Large intestine (tissue), 3 donors: ENCODE results near the gene FMNL1. TPM values are rescaled to one million over a fixed set of nuclear protein-coding genes. Genes with fewer than 3 reads are reported as not detected.

Experiments
- DNase-seq, 2 donors: peaks; one replicate each; pipeline versions ENCODE4 v3.0.0 to v3.0.0-alpha.2; 2013
- H3K27ac ChIP-seq: one replicate; pipeline ENCODE4 v1.5.1; 2013; ENCODE audit warnings: low read length
- H3K27me3 ChIP-seq: 2 replicates; pipeline ENCODE4 v1.6.1; 2013; ENCODE audit warnings: low read length; ENCODE audit not compliant: control insufficient read depth, insufficient read depth
- H3K36me3 ChIP-seq: 2 replicates; pipeline ENCODE4 v1.6.1; 2013; ENCODE audit warnings: low read length; ENCODE audit not compliant: control insufficient read depth, insufficient read depth
- H3K4me1 ChIP-seq: one replicate; pipeline ENCODE4 v1.6.1; 2013; ENCODE audit warnings: low read length; ENCODE audit not compliant: control insufficient read depth, insufficient read depth
- H3K4me3 ChIP-seq: one replicate; pipeline ENCODE4 v1.5.1; 2013; ENCODE audit warnings: low read length
- H3K9me3 ChIP-seq: one replicate; pipeline ENCODE4 v1.6.1; 2013; ENCODE audit warnings: mild to moderate bottlenecking, low read depth, low read length, moderate library complexity; ENCODE audit not compliant: control insufficient read depth
- WGBS: methylation state at CpG from one replicate; pipeline ENCODE4 v1.1.5; 2013; ENCODE audit warnings: low lambda C conversion rate; ENCODE audit not compliant: insufficient coverage; 5-methylcytosine and 5-hydroxymethylcytosine counted together
- polyA plus RNA-seq: library from polyadenylated mRNA; unstranded; fragments of 120-200 nt; gene quantifications from one replicate; pipeline ENCODE4 v1.2.1, GENCODE V29; 2013

Gene FMNL1
- polyA plus RNA-seq, 1 donor, result 8.5 TPM

DNA sequence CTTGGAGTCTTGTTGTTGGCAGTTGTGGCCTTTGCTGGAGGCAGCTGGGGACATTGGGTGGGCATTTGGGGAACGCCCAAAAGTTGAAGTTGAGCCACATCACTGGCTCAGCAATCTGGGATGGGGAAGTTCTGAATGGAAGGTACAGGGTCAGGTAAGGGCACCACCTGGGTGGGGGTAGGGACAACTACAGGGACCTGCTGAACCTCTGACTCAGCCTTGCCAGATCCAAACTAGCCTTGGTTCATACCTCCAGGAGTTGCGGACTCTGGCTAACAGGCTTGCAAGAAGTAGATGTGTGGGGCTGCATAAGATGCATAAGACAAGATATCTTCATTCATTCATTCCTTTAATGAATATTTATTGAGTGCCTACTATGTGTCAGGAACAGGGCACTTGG lies 16.0 kb downstream of the FMNL1 start:
- Histone ChIP-seq H3K4me3 (no peak overlapping the region), H3K27me3 (peaks cover 48% of the 10 kb centered on the region), H3K36me3 (no peaks in the 10 kb centered on the region), H3K9me3 (peaks cover 8% of the 10 kb centered on the region), H3K4me1 (peaks cover 12% of the 10 kb centered on the region), H3K27ac (no peak overlapping the region)
- no peak for DNase-seq
- WGBS, result no CpG with 5 or more reads among the region's 2 CpGs

DNA sequence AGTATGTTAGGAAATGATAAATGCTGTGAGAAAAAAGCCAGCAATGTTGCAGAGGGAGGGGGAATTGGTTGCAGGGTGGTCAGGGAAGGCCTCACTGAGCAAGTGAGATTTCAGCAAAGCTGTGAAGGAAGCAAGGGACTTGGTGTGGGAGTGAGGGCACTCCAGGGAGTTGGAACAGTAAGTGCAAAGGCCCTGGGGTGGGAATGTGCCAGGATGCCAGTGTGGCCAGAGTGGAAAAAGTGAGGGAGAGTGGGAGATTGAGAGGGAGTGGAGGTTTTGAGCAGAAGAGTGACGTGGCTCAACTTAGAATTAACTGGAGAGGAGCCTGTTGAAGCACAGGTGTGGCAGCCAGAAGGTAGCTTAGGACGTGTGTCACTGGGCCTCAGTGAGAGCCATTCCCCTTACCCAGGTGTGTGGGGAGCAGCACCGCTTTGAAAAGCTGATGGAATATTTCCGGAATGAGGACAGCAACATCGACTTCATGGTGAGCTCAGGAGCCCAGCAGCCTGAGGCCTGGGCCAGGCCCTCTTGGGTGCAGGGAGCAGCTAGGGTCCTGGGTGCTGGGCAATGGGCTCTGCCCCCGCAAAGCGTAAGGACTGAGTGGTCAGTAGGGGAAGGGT lies 16.6 kb downstream of the FMNL1 start:
- no CpG with 5 or more reads among the region's 7 CpGs for WGBS
- peaks cover 8% of the 10 kb centered on the region for H3K9me3 ChIP-seq
- peaks cover 48% of the 10 kb centered on the region for H3K27me3 ChIP-seq

DNA sequence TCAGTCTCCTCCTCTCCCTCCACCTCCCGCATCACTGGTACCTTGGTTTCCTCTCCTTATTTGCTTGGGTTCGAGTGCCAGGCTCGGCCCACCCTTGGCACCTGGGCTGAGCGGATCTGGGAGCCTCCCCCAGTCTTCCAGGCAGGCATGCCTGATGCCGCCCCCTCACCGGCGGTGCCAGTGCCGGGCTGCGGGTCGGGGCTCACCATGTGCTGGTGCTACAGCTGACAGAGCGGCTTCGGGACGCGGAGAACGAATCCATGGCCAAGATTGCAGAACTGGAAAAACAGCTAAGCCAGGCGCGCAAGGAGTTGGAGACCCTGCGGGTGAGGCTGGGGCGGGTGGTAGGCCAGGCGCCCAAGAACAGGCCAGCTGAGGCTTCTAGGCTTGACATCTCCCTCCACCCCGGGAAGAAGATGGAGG lies 19.2 kb downstream of the FMNL1 start:
- H3K27ac ChIP-seq, result no peak overlapping the region
- no peaks in the 10 kb centered on the region for H3K36me3 ChIP-seq
- DNase-seq, result no peak
- WGBS, result no CpG with 5 or more reads among the region's 21 CpGs
- peaks cover 45% of the 10 kb centered on the region for H3K27me3 ChIP-seq
- peaks cover 8% of the 10 kb centered on the region for H3K9me3 ChIP-seq
- peaks cover 12% of the 10 kb centered on the region for H3K4me1 ChIP-seq
- peak overlapping the region; percentile 41 for H3K4me3 ChIP-seq

More for the DNA sequence above, 16.6 kb downstream of the FMNL1 start:
- H3K27ac ChIP-seq, result no peak overlapping the region
- H3K4me3 ChIP-seq, result no peak overlapping the region
- DNase-seq, result no peak
- peaks cover 12% of the 10 kb centered on the region for H3K4me1 ChIP-seq
- H3K36me3 ChIP-seq, result no peaks in the 10 kb centered on the region

DNA sequence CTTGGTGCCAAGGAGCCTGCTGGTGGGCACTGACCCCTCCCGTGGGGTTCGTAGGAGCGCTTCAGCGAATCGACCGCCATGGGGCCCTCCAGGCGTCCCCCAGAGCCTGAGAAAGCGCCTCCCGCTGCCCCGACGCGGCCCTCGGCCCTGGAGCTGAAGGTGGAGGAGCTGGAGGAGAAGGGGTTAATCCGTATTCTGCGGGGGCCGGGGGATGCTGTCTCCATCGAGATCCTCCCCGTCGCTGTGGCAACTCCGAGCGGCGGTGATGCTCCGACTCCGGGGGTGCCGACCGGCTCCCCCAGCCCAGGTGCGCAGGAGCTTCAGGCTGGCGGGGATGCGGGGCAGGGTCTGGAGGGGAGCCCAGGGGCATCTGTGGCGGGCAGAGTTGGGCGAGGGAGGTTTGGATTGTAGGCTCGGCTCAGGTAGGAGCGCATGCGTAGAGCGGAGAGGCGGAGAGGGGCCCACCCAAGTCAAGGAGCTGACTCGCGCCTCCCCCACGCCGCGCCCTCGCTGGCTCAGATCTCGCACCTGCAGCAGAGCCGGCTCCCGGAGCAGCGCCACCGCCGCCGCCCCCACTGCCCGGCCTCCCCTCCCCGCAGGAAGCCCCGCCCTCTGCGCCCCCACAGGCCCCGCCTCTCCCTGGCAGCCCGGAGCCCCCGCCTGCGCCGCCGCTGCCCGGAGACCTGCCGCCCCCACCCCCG lies 19.8 kb downstream of the FMNL1 start:
- WGBS, result no CpG with 5 or more reads among the region's 62 CpGs

DNA sequence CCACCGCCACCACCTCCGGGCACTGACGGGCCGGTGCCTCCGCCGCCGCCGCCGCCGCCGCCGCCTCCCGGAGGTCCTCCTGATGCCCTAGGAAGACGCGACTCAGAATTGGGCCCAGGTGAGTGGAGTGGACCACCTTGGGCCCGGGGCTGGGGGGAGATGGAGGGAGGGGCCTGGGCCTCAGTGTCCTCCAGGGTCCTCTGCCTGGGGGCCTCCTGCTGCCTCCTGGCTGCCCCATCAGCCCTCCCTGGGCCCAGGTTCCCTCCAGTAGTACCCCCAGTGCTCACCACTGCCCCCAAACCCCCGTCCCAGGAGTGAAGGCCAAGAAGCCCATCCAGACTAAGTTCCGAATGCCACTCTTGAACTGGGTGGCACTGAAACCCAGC lies 20.3 kb downstream of the FMNL1 start:
- Histone ChIP-seq H3K27ac (no peak overlapping the region), H3K36me3 (no peaks in the 10 kb centered on the region), H3K4me3 (no peak overlapping the region), H3K4me1 (peaks cover 18% of the 10 kb centered on the region), H3K9me3 (peaks cover 8% of the 10 kb centered on the region), H3K27me3 (peaks cover 51% of the 10 kb centered on the region)
- WGBS, result no CpG with 5 or more reads among the region's 18 CpGs
- no peak for DNase-seq

More for the DNA sequence above, 19.8 kb downstream of the FMNL1 start:
- H3K9me3 ChIP-seq, result peaks cover 8% of the 10 kb centered on the region
- H3K4me3 ChIP-seq, result peak overlapping the region; percentile 41
- no peak overlapping the region for H3K27ac ChIP-seq
- peak in 1 of 2 donors; percentile 60 for DNase-seq
- H3K36me3 ChIP-seq, result no peaks in the 10 kb centered on the region
- peaks cover 13% of the 10 kb centered on the region for H3K4me1 ChIP-seq
- peaks cover 46% of the 10 kb centered on the region for H3K27me3 ChIP-seq

DNA sequence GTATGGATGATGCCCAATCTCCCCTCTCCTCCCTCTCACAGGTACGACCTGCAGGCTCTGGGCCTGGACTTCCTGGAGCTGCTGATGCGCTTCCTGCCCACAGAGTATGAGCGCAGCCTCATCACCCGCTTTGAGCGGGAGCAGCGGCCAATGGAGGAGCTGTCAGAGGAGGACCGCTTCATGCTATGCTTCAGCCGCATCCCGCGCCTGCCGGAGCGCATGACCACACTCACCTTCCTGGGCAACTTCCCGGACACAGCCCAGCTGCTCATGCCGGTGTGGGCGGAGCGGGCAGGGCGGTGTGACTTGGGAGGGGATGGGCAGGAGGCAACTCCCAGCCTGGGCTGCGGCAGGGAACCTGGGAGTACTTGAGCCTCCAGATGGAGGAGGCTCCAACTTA lies 22.1 kb downstream of the FMNL1 start:
- WGBS, result no CpG with 5 or more reads among the region's 18 CpGs
- Histone ChIP-seq H3K36me3 (no peaks in the 10 kb centered on the region), H3K4me3 (no peak overlapping the region), H3K27me3 (peaks cover 45% of the 10 kb centered on the region), H3K27ac (no peak overlapping the region), H3K4me1 (peaks cover 18% of the 10 kb centered on the region), H3K9me3 (peaks cover 8% of the 10 kb centered on the region)
- no peak for DNase-seq

DNA sequence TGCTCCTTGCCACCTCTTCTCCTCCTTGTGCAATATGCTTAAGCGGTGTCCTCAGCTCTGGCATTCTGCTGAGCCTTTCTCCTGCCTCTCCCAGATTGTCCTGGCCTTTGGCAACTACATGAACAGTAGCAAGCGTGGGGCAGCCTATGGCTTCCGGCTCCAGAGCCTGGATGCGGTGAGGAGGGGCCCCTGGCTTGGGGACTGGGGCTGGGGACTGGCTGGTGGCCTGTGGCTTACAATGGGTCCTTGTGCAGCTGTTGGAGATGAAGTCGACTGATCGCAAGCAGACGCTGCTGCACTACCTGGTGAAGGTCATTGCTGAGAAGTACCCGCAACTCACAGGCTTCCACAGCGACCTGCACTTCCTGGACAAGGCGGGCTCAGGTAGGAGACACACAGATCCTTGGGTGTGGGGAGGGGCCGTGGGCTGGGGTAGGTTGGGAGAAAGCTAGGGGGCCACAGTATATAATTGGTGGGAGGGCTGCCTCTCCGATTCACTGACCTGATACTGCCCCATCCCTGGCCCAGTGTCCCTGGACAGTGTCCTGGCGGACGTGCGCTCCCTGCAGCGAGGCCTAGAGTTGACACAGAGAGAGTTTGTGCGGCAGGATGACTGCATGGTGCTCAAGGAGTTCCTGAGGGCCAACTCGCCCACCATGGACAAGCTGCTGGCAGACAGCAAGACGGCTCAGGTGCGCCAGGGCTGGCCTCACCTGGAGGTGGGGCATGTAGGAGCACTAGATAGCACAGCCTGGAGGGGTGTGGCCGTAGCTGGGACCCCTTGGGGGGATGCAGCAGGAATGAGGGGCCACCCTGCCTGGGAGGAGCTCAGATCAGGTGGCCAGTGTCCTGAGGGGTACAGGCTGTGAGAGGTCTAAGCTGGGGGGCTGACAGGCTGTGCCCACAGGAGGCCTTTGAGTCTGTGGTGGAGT lies 23.3 kb downstream of the FMNL1 start:
- Histone ChIP-seq H3K36me3 (no peaks in the 10 kb centered on the region), H3K4me1 (peaks cover 18% of the 10 kb centered on the region), H3K4me3 (no peak overlapping the region), H3K27ac (no peak overlapping the region), H3K9me3 (peaks cover 8% of the 10 kb centered on the region), H3K27me3 (peaks cover 36% of the 10 kb centered on the region)
- no CpG with 5 or more reads among the region's 21 CpGs for WGBS
- no peak for DNase-seq

DNA sequence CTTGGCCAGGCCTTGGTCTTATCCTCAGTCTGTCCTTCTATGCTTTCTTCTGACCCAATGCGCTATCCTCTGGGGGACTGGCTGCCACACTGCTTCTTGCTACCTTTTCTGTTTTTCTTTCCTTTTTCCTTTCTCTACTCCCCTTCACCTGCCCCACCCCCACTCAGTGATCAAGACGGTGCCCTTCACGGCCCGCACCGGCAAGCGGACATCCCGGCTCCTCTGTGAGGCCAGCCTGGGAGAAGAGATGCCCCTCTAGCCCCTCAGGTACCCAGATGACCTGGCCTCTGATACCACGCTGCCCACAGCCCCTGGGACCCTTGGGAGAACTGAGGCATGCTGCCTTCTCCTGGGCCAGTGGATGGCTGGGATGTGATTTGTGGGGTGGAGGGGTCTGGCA lies 24.7 kb downstream of the FMNL1 start:
- Histone ChIP-seq H3K4me3 (no peak overlapping the region), H3K27me3 (peaks cover 23% of the 10 kb centered on the region), H3K4me1 (peaks cover 9% of the 10 kb centered on the region), H3K9me3 (peaks cover 3% of the 10 kb centered on the region), H3K27ac (no peak overlapping the region), H3K36me3 (no peaks in the 10 kb centered on the region)
- WGBS, result 100% methylated on average over 1 of the region's 8 CpGs
- DNase-seq, result no peak

DNA sequence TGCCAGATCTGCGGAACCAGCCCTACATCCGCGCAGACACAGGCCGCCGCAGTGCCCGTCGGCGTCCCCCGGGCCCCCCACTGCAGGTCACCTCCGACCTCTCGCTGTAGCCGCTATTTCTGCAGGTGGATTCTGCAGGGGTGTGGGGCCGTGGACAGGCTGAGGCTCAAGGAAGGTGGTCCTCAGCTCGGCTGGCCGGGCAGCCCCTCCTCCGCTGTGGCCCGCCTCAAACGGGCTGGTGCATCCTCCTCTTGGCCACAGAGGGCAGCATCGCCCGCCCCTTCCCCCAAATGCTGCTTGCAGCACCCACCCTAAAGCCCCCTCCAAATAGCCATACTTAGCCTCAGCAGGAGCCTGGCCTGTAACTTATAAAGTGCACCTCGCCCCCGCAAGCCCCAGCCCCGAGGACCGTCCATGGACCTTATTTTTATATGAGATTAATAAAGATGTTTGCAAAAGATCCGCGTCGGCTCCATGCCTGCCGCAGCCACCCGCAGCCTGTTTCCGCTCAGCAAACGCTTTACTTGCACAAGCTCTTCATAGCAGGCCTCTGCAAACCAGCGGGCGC lies 25.3 kb downstream of the FMNL1 start:
- no peaks in the 10 kb centered on the region for H3K36me3 ChIP-seq
- peaks cover 19% of the 10 kb centered on the region for H3K27me3 ChIP-seq
- H3K4me3 ChIP-seq, result peak overlapping the region; percentile 68
- no peak for DNase-seq
- peak overlapping the region; percentile 73 for H3K27ac ChIP-seq
- H3K9me3 ChIP-seq, result no peaks in the 10 kb centered on the region
- no CpG with 5 or more reads among the region's 33 CpGs for WGBS
- peaks cover 7% of the 10 kb centered on the region for H3K4me1 ChIP-seq
